Measurements from ENCODE around the gene SLC25A33. TPM values are rescaled to one million over a fixed set of nuclear protein-coding genes. Genes with fewer than 3 reads are reported as not detected.
"Not testable (repeated sequence)": the region's sequence is repeated elsewhere in the genome, so short reads cannot be mapped to it uniquely, and the experiment has no call there.

The SLC25A33 gene
- total and polyA plus RNA-seq, 4 experiments from 2014 or later: 2.5 to 5.4 (median 3.6) TPM

- H3K9me3 ChIP-seq (ENCODE audit: control insufficient read depth in 1 of 2, low read length in 2 of 2): no peaks in the 10 kb centered on the region
- no peak overlapping the region for H3K27ac Mint-ChIP-seq
Measured at GRCh38 chr1:9500756-9501754, 38.2 kb upstream of the SLC25A33 start.

GRCh38 chr1:9503001-9503675, 36.1 kb upstream of the SLC25A33 start:
- no peak overlapping the region for H3K4me3 Mint-ChIP-seq
- Histone ChIP-seq H3K4me3 (ENCODE audit: low read length in 2 of 2) (no peak overlapping the region), H3K27ac (ENCODE audit: low read depth, low read length) (no peak overlapping the region), H3K9me3 (ENCODE audit: control insufficient read depth in 1 of 2, low read length in 2 of 2) (no peaks in the 10 kb centered on the region), H3K4me1 (ENCODE audit: insufficient read depth, low read length) (no peaks in the 10 kb centered on the region), H3K36me3 (ENCODE audit: insufficient read depth, low read length) (no peaks in the 10 kb centered on the region), H3K27me3 (ENCODE audit: insufficient read depth, low read length) (no peaks in the 10 kb centered on the region)
- H3K9me3 Mint-ChIP-seq: no peaks in the 10 kb centered on the region
- H3K27ac Mint-ChIP-seq: no peak overlapping the region
- H3K4me1 Mint-ChIP-seq: no peaks in the 10 kb centered on the region
- ChIA-PET CTCF (ENCODE audit: partially characterized antibody) (interaction anchor here (1.0 kb wide), 1 partner anchor 13 kb away, joined by 4 read pairs; no protein-coding TSS in a partner anchor), POLR2A (ENCODE audit: partially characterized antibody) (no interaction called here)
- no peaks in the 10 kb centered on the region for H3K36me3 Mint-ChIP-seq
- no peak for DNase-seq
- intact Hi-C loops (cut with micrococcal nuclease): no loop called here
- peaks cover 4 to 10% of the 10 kb centered on the region in 2 donors for H3K27me3 Mint-ChIP-seq

More at GRCh38 chr1:9500756-9501754, 38.2 kb upstream of the SLC25A33 start:
- POLR2A ChIA-PET (ENCODE audit: partially characterized antibody): no interaction called here
- CTCF ChIA-PET (ENCODE audit: partially characterized antibody): interaction anchor here (1.6 kb wide), 1 partner anchor 211 kb away, joined by 3 read pairs; no protein-coding TSS in a partner anchor
- H3K4me3 Mint-ChIP-seq: no peak overlapping the region
- Histone ChIP-seq H3K4me3 (ENCODE audit: low read length in 2 of 2) (no peak overlapping the region), H3K36me3 (ENCODE audit: insufficient read depth, low read length) (no peaks in the 10 kb centered on the region), H3K27me3 (ENCODE audit: insufficient read depth, low read length) (no peaks in the 10 kb centered on the region), H3K4me1 (ENCODE audit: insufficient read depth, low read length) (no peaks in the 10 kb centered on the region), H3K27ac (ENCODE audit: low read depth, low read length) (no peak overlapping the region)
- H3K27me3 Mint-ChIP-seq: peaks cover 7 to 10% of the 10 kb centered on the region in 2 donors
- H3K4me1 Mint-ChIP-seq: no peaks in the 10 kb centered on the region
- intact Hi-C loops (cut with micrococcal nuclease): no loop called here
- H3K9me3 Mint-ChIP-seq: no peaks in the 10 kb centered on the region
- no peaks in the 10 kb centered on the region for H3K36me3 Mint-ChIP-seq
- no peak for DNase-seq

GRCh38 chr1:9505143-9505542, 34.1 kb upstream of the SLC25A33 start:
- H3K4me1 Mint-ChIP-seq: no peaks in the 10 kb centered on the region
- no peak overlapping the region for H3K27ac Mint-ChIP-seq
- POLR2A ChIA-PET (ENCODE audit: partially characterized antibody): no interaction called here
- no peak overlapping the region for H3K27ac ChIP-seq (ENCODE audit: low read depth, low read length)
- H3K4me1 ChIP-seq (ENCODE audit: insufficient read depth, low read length): no peaks in the 10 kb centered on the region
- no peak overlapping the region for H3K4me3 Mint-ChIP-seq
- H3K9me3 ChIP-seq (ENCODE audit: control insufficient read depth in 1 of 2, low read length in 2 of 2): no peaks in the 10 kb centered on the region
- CTCF ChIA-PET (ENCODE audit: partially characterized antibody): no interaction called here
- H3K27me3 Mint-ChIP-seq: peaks cover 3 to 6% of the 10 kb centered on the region in 2 donors
- no peaks in the 10 kb centered on the region for H3K36me3 Mint-ChIP-seq
- no peaks in the 10 kb centered on the region for H3K36me3 ChIP-seq (ENCODE audit: insufficient read depth, low read length)
- no peak overlapping the region for H3K4me3 ChIP-seq (ENCODE audit: low read length in 2 of 2)
- intact Hi-C loops (cut with micrococcal nuclease): no loop called here
- DNase-seq: no peak
- H3K27me3 ChIP-seq (ENCODE audit: insufficient read depth, low read length): no peaks in the 10 kb centered on the region
- no peaks in the 10 kb centered on the region for H3K9me3 Mint-ChIP-seq

GRCh38 chr1:9506901-9507300, 32.4 kb upstream of the SLC25A33 start:
- intact Hi-C loops (cut with micrococcal nuclease): no loop called here
- Histone ChIP-seq H3K27ac (ENCODE audit: low read depth, low read length) (no peak overlapping the region), H3K27me3 (ENCODE audit: insufficient read depth, low read length) (no peaks in the 10 kb centered on the region), H3K9me3 (ENCODE audit: control insufficient read depth in 1 of 2, low read length in 2 of 2) (no peaks in the 10 kb centered on the region), H3K4me3 (ENCODE audit: low read length in 2 of 2) (no peak overlapping the region), H3K36me3 (ENCODE audit: insufficient read depth, low read length) (no peaks in the 10 kb centered on the region), H3K4me1 (ENCODE audit: insufficient read depth, low read length) (no peaks in the 10 kb centered on the region)
- peaks cover 0 to 3% of the 10 kb centered on the region in 2 donors for H3K27me3 Mint-ChIP-seq
- no peak overlapping the region for H3K4me3 Mint-ChIP-seq
- H3K4me1 Mint-ChIP-seq: no peaks in the 10 kb centered on the region
- H3K27ac Mint-ChIP-seq: no peak overlapping the region
- ChIA-PET CTCF (ENCODE audit: partially characterized antibody) (interaction anchor here (1.3 kb wide), 1 partner anchor 396 kb away, joined by 4 read pairs; no protein-coding TSS in a partner anchor), POLR2A (ENCODE audit: partially characterized antibody) (no interaction called here)
- no peaks in the 10 kb centered on the region for H3K9me3 Mint-ChIP-seq
- H3K36me3 Mint-ChIP-seq: no peaks in the 10 kb centered on the region
- DNase-seq: no peak

GRCh38 chr1:9510130-9510529, 29.1 kb upstream of the SLC25A33 start:
- POLR2A ChIA-PET (ENCODE audit: partially characterized antibody): interaction anchor here (0.7 kb wide), 1 partner anchor 396 kb away, joined by 3 read pairs; no protein-coding TSS in a partner anchor
- H3K36me3 Mint-ChIP-seq: no peaks in the 10 kb centered on the region

GRCh38 chr1:9515550-9515949, 23.7 kb upstream of the SLC25A33 start:
- H3K4me1 ChIP-seq (ENCODE audit: insufficient read depth, low read length); intact Hi-C loops (cut with micrococcal nuclease); H3K9me3 ChIP-seq (ENCODE audit: control insufficient read depth in 1 of 2, low read length in 2 of 2); H3K36me3 ChIP-seq (ENCODE audit: insufficient read depth, low read length); H3K4me1 Mint-ChIP-seq; H3K36me3 Mint-ChIP-seq; H3K4me3 ChIP-seq (ENCODE audit: low read length in 2 of 2); H3K27me3 Mint-ChIP-seq; H3K27me3 ChIP-seq (ENCODE audit: insufficient read depth, low read length); H3K27ac ChIP-seq (ENCODE audit: low read depth, low read length); H3K9me3 Mint-ChIP-seq; H3K4me3 Mint-ChIP-seq; DNase-seq; POLR2A ChIA-PET (ENCODE audit: partially characterized antibody): not testable (repeated sequence)
- peak overlapping the region in 1 of 7 donors; percentile 31 for H3K27ac Mint-ChIP-seq
- CTCF ChIA-PET (ENCODE audit: partially characterized antibody): interaction anchor here (0.9 kb wide), 1 partner anchor 24 kb away, joined by 4 read pairs; no protein-coding TSS in a partner anchor

More at GRCh38 chr1:9510130-9510529, 29.1 kb upstream of the SLC25A33 start:
- no peaks in the 10 kb centered on the region for H3K4me1 Mint-ChIP-seq
- H3K27me3 Mint-ChIP-seq: peaks cover 0 to 2% of the 10 kb centered on the region in 2 donors
- H3K27ac Mint-ChIP-seq: no peak overlapping the region
- no peak for DNase-seq
- no peaks in the 10 kb centered on the region for H3K9me3 Mint-ChIP-seq
- H3K9me3 ChIP-seq (ENCODE audit: control insufficient read depth in 1 of 2, low read length in 2 of 2): no peaks in the 10 kb centered on the region
- no peak overlapping the region for H3K27ac ChIP-seq (ENCODE audit: low read depth, low read length)
- no peaks in the 10 kb centered on the region for H3K36me3 ChIP-seq (ENCODE audit: insufficient read depth, low read length)
- intact Hi-C loops (cut with micrococcal nuclease): no loop called here
- H3K4me3 Mint-ChIP-seq: no peak overlapping the region
- H3K4me1 ChIP-seq (ENCODE audit: insufficient read depth, low read length): no peaks in the 10 kb centered on the region
- H3K27me3 ChIP-seq (ENCODE audit: insufficient read depth, low read length): no peaks in the 10 kb centered on the region
- no peak overlapping the region for H3K4me3 ChIP-seq (ENCODE audit: low read length in 2 of 2)
- CTCF ChIA-PET (ENCODE audit: partially characterized antibody): interaction anchor here (0.9 kb wide), 2 partner anchors 14 to 16 kb away, joined by 3 read pairs; no protein-coding TSS in a partner anchor

- Mint-ChIP-seq H3K36me3 (no peaks in the 10 kb centered on the region), H3K27ac (no peak overlapping the region), H3K9me3 (no peaks in the 10 kb centered on the region), H3K4me3 (no peak overlapping the region), H3K4me1 (peaks cover 0 to 4% (median under 1%) of the 10 kb centered on the region in 4 donors), H3K27me3 (peaks cover 0 to 2% of the 10 kb centered on the region in 2 donors)
- H3K36me3 ChIP-seq (ENCODE audit: insufficient read depth, low read length): no peaks in the 10 kb centered on the region
- CTCF ChIA-PET (ENCODE audit: partially characterized antibody): no interaction called here
- no peak overlapping the region for H3K27ac ChIP-seq (ENCODE audit: low read depth, low read length)
- no peaks in the 10 kb centered on the region for H3K9me3 ChIP-seq (ENCODE audit: control insufficient read depth in 1 of 2, low read length in 2 of 2)
- DNase-seq: no peak
- H3K4me1 ChIP-seq (ENCODE audit: insufficient read depth, low read length): no peaks in the 10 kb centered on the region
- intact Hi-C loops (cut with micrococcal nuclease): no loop called here
- POLR2A ChIA-PET (ENCODE audit: partially characterized antibody): no interaction called here
- H3K4me3 ChIP-seq (ENCODE audit: low read length in 2 of 2): no peak overlapping the region
- no peaks in the 10 kb centered on the region for H3K27me3 ChIP-seq (ENCODE audit: insufficient read depth, low read length)
Measured at GRCh38 chr1:9518454-9518998, 20.7 kb upstream of the SLC25A33 start.
